NCI-H446 treated with DMSO at 0.1 percent for 48 hours (cell line): ENCODE results near the gene ELMO3.

Experiments used
- DNase-seq: peaks from one replicate; lab custom pipeline; 2025; lab: John Stamatoyannopoulos, UW

The ELMO3 gene

DNA sequence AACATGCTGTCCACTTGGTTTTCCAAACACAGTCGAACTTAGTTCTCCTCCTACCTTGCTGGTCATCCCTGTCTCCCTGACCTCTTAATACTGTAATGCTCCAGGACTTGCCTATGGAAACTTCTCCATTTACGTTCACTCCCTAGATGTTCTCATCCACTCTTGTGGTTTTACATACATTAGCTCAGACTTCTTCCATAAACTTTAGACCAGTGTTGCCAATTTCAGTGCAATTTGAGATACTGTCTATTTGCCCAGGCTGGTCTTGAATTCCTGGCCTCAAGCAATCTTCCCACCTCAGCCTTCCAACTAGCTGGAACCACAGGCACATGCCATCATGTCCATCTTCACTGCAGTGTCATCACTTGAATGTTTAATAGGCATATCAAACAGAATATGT is 16.6 kb upstream of the ELMO3 start:
- DNase-seq = no peak

DNA sequence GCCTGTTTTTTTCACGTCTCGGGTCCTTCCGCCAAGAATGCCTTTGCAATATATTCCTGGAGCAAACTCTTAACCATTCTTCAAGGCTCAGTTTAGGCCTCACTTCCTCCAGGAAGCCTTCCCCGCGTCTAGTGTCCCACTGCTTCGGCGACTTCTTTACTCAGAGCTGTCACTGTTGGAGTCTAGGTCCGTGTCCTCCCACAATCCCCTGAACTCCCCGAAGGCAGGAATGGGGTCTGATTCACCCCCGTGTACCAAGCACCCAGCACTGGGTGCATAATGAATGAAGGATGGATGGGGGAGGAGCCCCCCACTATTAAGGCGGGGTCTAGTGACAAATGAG is 15.7 kb upstream of the ELMO3 start:
- no peak for DNase-seq

DNA sequence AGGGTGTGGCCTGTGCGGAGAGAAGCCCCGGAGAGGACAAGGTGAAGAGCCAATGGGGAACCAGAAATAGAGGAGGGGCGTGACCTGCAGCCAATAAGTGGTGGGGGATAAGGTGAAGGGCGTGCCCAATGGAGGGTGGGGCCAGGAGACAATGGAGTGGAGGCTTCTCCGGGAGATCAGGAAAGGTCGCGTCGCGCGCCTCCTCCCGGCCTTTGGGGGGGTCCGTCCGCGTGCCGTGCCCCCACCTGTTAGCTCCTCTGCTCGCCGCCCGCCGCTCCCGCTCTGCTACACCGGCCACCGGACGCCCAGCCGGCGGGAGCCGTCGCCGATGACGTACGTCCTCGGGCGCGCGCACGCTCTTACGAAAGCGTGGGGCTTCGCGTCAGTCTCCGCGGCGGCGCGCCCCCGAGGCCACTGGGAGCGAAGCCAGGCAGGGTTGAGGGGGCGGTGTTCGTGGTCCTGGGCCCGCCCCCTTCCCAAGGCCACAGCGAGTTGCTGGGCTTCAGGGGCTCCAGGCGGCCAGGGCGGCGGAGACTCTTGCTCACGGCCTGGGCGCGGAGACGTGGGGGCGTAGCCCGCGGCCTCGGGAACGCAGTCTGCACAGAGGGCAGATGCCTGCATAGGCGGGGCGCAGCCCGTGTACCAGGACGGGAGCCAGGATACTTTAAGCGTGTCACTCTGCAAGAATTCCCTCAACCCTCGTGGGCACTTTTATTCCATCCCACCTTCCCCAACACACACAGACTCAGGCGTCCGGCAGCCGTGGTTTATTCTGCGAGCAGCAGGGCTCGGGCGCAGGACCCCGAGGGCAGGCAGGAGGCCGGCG is 15.1 kb upstream of the ELMO3 start, which contains the start of gene MATCAP1:
Gene MATCAP1 (minus strand): TSS at position 337 of the 826 bp plus-strand sequence. CDS start 3,353 bp downstream, outside the sequence.
- peak; percentile 83 for DNase-seq

DNA sequence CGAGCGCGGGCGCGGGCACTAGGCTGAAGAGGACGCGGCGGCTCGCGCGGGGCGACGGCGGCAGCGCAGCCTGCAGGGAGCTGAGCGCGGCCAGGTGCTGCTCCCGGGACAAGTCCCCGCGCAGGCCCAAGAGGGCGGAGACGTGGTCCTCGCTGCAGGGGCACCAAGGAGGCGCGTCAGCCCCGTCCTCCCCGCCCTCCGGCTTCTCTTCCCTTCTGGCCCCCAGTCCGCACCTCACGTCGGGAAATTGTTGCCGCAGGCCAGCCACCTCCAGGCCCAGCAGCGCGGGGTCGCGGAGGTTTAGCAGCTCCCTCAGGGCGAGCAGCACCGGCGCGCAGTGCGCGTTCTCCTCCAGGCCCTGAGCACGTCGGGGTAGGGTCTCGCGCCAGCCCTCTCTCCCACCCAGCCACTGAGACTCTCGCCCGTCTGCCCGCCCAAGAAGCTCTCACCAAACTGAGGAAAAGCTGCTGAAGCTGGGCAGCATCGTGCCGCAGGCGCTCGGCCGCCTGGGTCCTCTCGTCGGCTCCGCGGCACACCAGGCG is 14.4 kb upstream of the ELMO3 start:
- no peak for DNase-seq

DNA sequence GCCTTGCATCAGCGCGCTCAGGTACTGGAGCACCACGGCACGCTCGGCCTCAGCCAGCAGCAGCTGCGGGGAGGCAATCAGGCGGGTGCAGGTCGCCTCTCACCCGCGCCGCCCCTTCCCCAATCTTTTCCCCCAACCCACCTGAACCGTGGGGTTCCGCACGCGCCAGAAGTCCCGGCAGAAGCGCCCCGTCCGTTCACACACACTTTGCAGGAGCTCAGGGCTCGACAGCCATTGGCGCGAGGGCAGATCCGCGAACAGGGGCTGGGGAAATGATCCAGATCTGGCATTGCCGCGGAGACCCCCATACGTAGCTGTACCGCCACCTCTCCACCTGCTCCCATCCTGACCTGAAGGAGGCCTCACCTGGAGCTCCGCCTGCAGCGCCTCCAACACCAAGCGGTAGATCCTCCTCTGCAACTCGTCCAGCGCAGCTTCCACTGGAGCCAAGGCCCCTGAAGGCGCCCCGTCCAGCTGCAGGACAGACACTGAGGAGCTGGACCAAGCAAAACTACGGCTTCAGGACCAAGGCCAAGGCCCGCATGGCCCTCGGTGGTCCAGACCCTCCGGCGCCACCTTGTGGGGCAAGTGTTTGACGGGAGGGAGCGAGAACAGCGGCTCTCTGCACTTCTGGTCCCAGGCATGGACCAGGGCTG is 13.8 kb upstream of the ELMO3 start:
- no peak for DNase-seq

DNA sequence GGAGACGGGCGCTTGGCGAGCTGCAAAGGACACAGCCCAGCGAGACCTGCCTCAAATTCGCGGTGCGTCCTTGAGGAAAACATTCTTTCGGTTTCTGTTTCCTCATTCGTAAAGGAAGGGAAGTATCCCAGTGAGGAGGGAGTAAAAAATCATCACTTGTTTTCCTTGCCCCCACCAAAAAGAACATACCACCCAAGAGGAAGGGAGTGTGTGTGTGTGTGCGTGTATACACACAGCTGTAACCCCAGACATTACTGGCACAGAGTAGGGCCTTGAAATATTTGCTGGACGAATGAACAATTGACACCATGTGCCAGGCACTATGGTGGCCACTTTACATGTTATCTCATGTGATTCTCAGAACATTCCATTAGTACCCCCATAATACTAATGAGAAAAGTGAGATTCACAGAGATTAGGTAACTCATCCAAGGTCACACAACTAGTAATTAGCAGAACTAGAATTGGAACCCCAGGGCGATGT is 13.2 kb upstream of the ELMO3 start:
- DNase-seq = no peak

DNA sequence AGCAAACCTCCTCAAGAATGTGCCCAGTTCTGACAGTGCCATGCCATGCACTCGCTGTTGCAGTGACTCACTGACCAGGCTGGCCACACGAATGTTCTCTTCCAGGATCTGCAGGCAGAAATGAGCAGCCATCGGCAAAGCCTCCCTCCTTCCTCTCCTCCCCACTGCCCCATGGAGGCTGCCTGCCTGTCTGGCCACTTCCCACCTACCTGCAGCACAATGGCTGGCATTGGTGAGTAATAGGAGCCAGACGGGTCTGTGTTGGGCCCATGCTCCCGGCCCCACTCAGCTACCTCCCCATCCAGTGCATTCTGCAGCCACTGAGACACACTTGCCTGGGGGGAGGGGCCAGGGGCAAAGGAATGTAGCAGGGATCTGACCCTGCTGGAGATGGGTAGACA is 12.4 kb upstream of the ELMO3 start:
- DNase-seq = no peak

DNA sequence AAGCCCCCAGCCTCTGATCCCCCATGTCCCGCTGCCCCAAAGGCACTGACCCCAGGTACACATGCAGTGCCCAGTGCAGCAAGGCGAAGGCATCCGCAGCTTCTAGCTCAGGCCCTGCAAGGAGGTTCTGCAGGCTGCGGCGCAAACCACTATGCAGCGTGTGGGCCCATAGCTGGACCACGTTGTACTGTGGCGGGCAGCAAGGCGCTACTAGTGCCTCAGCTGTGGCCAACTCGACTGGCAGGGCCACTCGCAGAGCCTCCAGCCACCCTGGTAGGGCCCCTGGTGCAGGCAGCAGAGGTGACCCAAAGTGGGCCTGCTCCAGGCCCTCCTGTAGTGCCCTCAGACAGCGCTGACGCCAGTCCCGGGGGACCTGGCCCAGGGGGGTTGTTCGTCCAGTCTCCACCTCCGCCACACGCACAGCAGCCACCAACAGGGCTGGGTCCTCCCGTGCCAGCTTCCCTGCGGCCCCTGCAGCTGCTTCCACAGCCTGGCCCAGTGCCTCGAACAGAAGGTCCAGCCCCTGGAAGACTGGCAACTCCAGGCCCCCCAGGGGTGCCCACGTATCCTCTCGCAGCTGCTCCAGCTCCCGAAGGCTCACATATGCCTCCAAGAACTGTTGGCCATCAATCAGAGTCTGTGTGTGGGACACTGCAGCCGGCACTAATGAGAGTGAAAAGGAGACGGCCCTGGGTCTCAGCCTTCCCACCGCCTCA is 11.6 kb upstream of the ELMO3 start:
- peak; percentile 72 for DNase-seq

DNA sequence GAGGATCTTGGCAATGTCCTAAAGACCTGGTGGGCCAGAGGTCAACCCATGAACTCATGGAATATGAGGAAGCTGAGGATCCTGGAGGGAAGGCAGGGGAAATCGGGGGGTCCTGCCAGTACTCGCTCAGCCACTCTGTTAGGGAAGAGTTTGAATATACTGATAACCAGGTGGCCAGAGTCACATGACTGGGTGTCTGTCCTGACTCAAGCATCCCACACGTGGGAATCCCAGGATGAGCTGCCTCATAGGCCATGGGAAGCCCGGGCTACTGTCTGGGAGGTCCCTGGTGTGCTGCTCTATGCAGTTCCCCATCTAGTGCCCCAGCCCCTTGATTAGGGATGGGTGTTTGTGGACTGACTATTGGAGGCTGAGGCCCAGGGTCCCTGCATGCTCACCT is 10.6 kb upstream of the ELMO3 start:
- DNase-seq = no peak

DNA sequence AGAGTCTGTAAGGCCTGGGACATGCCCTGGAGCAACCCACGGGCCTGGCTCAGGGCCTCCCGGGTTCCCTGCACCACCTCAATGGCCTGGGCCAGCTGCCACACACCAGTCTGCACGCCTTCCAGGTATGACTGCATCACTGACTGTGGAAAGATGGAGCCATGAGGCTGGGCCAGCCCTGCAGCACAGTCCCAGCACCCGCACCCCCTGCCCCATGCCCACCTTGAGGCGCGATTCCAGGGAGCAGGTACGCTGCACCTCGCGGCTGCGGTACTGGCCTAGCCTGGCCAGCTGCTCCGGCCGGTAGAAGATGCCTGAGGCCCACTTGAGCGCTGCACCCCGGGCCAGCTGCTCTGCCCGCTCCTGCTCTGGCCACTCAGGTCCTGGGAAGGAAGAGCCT is 10.1 kb upstream of the ELMO3 start:
- no peak for DNase-seq

DNA sequence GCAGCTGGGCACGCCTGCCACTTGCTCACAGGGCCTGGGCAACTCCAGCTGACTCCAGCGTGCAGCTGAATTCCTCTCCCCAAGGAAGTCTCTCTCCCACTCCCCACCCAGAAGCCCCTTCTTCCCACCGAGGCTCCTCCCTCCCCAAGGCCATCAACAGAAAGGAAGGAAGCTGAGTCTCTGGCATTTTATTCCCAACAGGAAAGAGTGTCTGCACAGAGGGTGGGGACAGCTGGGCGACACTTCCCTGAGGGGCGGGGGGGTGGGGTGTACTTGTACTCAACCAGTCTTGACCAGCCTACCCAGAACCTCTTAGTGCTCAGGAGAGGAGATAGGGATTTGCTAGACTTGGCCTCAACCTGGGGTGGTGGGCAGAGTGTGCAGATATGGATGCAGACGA is 8.9 kb upstream of the ELMO3 start, which contains the start of gene EXOC3L1:
Gene EXOC3L1 (minus strand): TSS at position 96 of the 400 bp plus-strand sequence. CDS start 460 bp downstream, outside the sequence.
- DNase-seq = no peak

DNA sequence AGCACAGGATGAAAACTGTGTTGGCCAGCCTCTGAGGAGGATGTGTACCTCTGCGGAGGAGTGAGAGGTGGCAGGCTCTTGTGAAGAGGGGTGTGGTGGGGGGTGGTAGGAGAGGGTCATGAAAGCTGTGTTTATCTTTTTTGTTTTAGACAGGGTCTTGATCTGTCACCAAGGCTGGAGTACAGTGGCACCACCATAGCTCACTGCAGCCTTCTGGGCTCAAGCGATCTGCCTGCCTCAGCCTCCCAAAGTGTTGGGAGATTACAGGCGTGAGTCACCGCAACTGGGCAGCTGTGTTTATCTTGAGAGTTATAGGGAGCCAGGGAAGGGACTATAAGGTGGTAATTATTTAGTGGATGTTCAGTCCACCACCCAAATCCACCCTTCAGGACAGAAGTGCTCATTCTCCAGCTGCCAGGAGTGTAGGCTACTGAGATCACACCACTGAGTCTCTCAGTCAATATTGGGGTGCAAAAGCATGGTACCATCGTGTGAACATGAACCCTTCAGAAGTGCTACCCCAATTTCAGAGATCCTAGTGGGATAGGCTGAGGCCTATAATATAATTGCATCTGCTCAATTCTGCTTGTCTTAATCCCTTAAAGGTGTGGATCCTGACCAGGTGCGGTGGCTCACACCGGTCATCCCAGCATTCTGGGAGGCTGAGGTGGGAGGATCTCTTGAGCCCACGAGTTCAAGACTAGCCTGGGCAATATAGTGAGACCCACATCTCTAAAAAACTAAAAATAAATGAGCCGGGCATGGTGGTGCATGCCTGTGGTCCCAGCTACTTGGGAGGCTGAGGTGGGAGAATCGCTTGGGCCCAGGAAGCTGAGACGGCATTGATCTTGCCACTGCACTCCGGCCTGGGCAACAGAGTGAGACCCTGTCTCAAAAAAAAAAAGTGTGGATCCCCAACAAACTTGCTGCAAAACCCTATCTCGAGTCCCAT is 8.2 kb upstream of the ELMO3 start:
- no peak for DNase-seq

DNA sequence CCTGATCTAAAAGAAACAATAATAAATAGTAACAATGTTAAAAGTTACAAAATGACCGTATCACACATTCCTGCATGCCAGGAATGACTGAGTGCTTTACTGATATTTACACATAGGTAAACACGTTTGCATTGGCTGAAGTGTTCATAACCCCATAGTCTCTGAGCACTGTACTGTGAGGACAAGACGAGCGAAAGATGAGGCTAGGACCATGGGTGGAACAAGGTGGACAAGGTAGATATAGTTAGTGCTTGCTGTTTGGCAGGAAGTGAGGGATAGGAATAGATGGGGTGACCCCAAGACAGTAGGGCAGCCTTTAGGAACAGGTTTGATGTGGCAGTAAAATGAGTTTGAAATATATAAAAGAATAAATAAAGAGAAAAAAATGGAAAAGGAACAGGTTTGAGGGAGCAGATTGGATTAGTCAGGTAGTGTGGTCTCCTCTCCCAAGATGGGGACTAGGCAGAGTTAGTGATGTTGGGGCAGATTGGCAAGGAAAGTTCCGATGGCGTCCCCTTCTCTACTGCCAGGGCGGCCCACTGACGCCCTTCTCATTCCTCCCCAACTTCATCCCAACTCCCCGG is 7.4 kb upstream of the ELMO3 start:
- DNase-seq = no peak

DNA sequence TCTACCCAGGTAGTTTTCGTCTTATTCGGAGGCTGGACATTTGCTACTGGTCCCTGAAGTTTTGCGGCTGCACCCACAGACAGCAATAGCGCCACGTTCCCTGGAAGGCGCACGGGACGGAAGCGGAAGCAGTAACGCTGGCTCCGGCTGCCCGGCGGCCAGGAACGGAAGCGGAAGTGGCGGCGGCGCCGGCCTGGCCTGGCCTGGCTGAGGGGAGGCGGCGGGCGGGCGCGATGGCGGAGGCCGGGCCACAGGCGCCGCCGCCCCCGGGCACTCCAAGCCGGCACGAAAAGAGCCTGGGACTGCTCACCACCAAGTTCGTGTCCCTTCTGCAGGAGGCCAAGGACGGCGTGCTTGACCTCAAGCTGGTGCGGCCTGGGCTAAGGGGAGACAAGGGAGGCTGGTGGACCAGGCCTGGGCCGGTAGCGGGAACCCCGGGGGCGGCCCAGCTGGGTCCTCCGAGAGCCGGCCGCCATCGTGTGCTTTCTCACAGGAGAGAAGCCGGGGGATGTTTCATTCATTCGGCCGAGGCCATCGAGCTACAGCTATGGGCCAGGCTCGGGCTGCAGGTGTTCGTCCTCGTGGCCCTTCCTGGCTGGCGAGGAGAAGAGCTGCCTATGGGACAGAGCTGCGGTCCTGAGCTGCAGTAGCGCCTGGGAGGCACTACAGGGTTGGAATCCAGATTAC is 6.8 kb upstream of the ELMO3 start, which contains the start of gene E2F4:
Gene E2F4 (plus strand): TSS at position 161 of the 687 bp plus-strand sequence. CDS start 73 bp downstream, at position 234.
- DNase-seq = peak; percentile 73

DNA sequence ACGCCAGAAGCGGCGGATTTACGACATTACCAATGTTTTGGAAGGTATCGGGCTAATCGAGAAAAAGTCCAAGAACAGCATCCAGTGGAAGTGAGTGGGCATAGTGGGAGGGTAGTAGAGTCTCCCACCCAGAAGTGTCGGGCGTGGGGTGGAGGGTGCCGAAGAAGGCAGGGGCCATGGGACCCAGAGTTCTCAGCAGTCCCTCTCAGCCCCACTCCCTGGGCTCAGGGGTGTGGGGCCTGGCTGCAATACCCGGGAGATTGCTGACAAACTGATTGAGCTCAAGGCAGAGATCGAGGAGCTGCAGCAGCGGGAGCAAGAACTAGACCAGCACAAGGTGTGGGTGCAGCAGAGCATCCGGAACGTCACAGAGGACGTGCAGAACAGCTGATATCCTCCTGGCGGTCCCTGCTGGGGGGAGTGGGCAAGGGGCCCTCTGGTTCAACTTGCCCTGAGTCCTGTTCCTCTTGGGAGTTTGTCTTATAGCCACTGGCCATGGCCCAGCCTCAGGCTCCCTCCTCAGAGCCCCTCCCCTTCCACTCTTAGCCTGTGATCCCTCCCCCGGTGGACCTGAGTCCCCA is 6.1 kb upstream of the ELMO3 start:
- DNase-seq = no peak

DNA sequence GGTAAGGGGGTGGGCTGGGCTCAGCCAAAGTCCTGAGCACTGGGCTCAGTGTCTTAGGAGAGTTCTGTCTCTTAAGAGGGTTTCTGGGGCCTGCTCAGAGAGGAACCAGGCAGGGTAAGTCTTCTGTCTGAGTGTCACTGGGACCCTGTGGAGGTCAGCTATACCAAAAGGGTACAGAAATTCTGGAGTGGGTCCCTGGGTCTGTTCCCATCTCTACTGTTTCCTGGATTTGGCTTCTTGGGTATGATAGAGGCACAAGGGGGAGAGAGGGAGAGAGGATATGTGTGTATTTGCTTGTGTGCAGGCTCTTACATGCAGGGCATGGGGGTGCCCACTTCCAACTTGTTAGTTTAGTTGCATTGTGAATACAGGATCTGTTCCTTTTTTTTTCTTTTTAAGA is 5.4 kb upstream of the ELMO3 start:
- no peak for DNase-seq

DNA sequence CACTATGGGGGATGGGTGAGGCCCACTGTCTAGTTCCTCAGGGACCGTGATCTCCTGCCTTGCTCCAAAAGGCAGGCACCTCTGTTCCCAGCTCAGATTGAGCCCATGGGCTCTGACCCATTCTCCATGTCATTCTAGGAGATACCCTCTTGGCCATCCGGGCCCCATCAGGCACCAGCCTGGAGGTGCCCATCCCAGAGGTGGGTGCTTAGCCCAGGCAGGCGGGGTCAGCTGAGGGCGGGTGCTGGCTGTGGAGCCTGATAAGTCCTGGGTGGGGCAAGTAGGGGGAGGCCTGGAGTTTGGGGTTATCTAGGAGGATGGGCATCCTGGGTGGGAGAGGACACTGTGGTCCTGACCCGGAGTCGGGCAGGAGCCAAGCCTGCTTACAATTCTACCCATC is 4.7 kb upstream of the ELMO3 start:
- DNase-seq = no peak

DNA sequence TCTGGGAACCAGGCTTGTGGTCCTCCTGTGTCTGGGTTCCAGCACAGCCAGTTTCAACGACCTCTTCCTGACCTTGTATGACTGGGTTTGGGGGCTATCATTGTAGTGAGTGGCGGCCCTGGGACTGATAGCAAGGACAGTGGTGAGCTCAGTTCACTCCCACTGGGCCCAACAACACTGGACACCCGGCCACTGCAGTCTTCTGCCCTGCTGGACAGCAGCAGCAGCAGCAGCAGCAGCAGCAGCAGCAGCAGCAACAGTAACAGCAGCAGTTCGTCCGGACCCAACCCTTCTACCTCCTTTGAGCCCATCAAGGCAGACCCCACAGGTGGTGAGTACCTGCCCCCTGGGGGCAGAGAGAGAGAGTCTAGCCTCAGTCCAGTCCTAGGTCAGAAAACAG is 3.3 kb upstream of the ELMO3 start:
- no peak for DNase-seq

DNA sequence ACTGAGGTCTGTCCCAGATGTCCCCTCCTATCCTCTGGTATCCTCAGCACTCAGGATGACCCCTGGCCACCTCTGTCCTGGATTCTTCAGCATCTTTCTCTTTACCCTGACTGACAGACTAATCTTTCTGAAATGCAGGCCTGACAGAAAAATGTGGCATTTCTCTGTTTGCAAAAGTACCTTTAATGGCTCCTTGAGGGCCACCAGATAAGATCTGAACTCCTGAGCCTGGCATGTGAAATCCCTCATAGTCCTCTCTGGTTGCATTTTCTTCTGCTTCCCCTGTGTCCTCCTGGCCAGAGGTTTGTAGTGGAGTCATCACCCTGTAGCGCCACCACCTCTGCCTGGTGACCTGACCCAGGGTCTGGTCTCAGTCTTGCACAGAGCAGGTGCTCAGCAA is 2.0 kb upstream of the ELMO3 start:
- DNase-seq = no peak

DNA sequence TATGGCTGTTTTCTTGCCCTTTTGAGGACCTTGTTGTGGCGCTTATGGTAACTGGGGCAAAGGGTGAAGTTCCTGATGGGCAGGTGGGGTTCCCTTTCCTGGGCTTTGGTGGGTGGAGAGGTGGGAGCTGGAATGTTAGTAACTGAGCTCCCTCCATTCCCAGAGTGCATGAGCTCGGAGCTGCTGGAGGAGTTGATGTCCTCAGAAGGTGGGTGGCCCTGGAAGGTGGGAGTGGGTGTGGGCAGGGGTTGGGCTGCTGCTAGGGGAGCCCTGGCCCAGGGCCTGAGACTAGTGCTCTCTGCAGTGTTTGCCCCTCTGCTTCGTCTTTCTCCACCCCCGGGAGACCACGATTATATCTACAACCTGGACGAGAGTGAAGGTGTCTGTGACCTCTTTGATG is 1.2 kb upstream of the ELMO3 start:
- no peak for DNase-seq
